WTC11 (cell line): ENCODE data around the gene CDC6. TPM values are rescaled to one million over a fixed set of nuclear protein-coding genes. Genes with fewer than 3 reads are reported as not detected.

ENCODE experiments used
- ATAC-seq: fragments of 200-7000 bp; cut with Tn5 transposase; 2 replicates; pipeline ENCODE4 v1.10.0; 2021; ENCODE audit warnings: mild to moderate bottlenecking, moderate library complexity
- CTCF ChIA-PET: fragments of 300-600 bp; sonication (Branson Sonifier 250); formaldehyde crosslinking; loops from one replicate; lab custom pipeline; 2021; ENCODE audit warnings: antibody characterized with exemption; lab: Charles Lee
- POLR2A ChIA-PET: fragments of 350-600 bp; sonication (Branson Sonifier 250); formaldehyde crosslinking; loops from one replicate; lab custom pipeline; 2021; ENCODE audit warnings: antibody characterized with exemption; lab: Charles Lee
- DNase-seq: peaks from one replicate; pipeline ENCODE4 v3.0.0; 2021; ENCODE audit warnings: low spot score
- H3K27ac Mint-ChIP-seq: 2 replicates; pipeline ENCODE4 v1.8.0; 2021; ENCODE audit warnings: mixed read lengths
- H3K27me3 Mint-ChIP-seq: 2 replicates; pipeline ENCODE4 v1.8.0; 2021; ENCODE audit warnings: low read depth, mild to moderate bottlenecking, moderate library complexity, mixed read lengths
- H3K36me3 Mint-ChIP-seq: 2 replicates; pipeline ENCODE4 v1.8.0; 2021; ENCODE audit warnings: mixed read lengths
- H3K4me1 Mint-ChIP-seq: 2 replicates; pipeline ENCODE4 v1.8.0; 2022; ENCODE audit warnings: mixed read lengths
- H3K4me3 Mint-ChIP-seq: 2 replicates; pipeline ENCODE4 v1.8.0; 2021; ENCODE audit warnings: mild to moderate bottlenecking, moderate library complexity, mixed read lengths
- H3K9me3 Mint-ChIP-seq: 2 replicates; pipeline ENCODE4 v1.8.0; 2021; ENCODE audit warnings: mixed read lengths
- ARID4B ChIP-seq: sonication (generic); formaldehyde crosslinking; IDR thresholded peaks from 2 replicates; pipeline ENCODE4 v1.8.0; 2023; ENCODE audit warnings: missing genetic modification reagents, mild to moderate bottlenecking, borderline replicate concordance
- E2F1 ChIP-seq: sonication (generic); formaldehyde crosslinking; IDR thresholded peaks from 2 replicates; pipeline ENCODE4 v1.8.0; 2022; ENCODE audit warnings: mild to moderate bottlenecking, missing genetic modification reagents
- HMGA2 ChIP-seq: fragments of 250-450 bp; sonication (Bioruptor Pico); IDR thresholded peaks from 2 replicates; pipeline ENCODE4 v1.4.0; 2021; ENCODE audit warnings: mild to moderate bottlenecking, moderate library complexity
- IRF2 ChIP-seq: sonication (generic); formaldehyde crosslinking; IDR thresholded peaks from 2 replicates; pipeline ENCODE4 v1.8.0; 2022; ENCODE audit warnings: low read depth, missing genetic modification reagents, borderline replicate concordance
- MXD4 ChIP-seq: fragments of 250-450 bp; sonication (Bioruptor Pico); IDR thresholded peaks from 2 replicates; pipeline ENCODE4 v1.8.0; 2021; ENCODE audit warnings: mild to moderate bottlenecking, moderate library complexity, borderline replicate concordance
- SMAD3 ChIP-seq: sonication (generic); formaldehyde crosslinking; IDR thresholded peaks from 2 replicates; pipeline ENCODE4 v1.8.0; 2022; ENCODE audit warnings: missing genetic modification reagents, mild to moderate bottlenecking, borderline replicate concordance
- SMAD4 ChIP-seq: sonication (generic); formaldehyde crosslinking; IDR thresholded peaks from 2 replicates; pipeline ENCODE4 v1.8.0; 2022; ENCODE audit warnings: mild to moderate bottlenecking, missing genetic modification reagents
- SOX15 ChIP-seq: fragments of 250-450 bp; sonication (Bioruptor Pico); IDR thresholded peaks from 2 replicates; pipeline ENCODE4 v1.9.0; 2021; ENCODE audit warnings: mild to moderate bottlenecking
- SP1 ChIP-seq: sonication (generic); formaldehyde crosslinking; conservative IDR thresholded peaks from 2 replicates; pipeline ENCODE4 v1.8.1; 2022; ENCODE audit warnings: missing genetic modification reagents
- TEAD1 ChIP-seq: sonication (generic); formaldehyde crosslinking; IDR thresholded peaks from 2 replicates; pipeline ENCODE4 v1.8.0; 2022; ENCODE audit warnings: mild to moderate bottlenecking, missing genetic modification reagents
- USF2 ChIP-seq: sonication (generic); formaldehyde crosslinking; IDR thresholded peaks from 2 replicates; pipeline ENCODE4 v1.8.1; 2023; ENCODE audit warnings: mild to moderate bottlenecking, missing genetic modification reagents, moderate library complexity
- ZNF121 ChIP-seq: sonication (generic); formaldehyde crosslinking; IDR thresholded peaks from 2 replicates; pipeline ENCODE4 v1.8.0; 2023; ENCODE audit warnings: missing genetic modification reagents
- ZNF219 ChIP-seq: sonication (generic); formaldehyde crosslinking; IDR thresholded peaks from 2 replicates; pipeline ENCODE4 v1.8.0; 2023; ENCODE audit warnings: missing genetic modification reagents, mild to moderate bottlenecking, borderline replicate concordance
- ZNF396 ChIP-seq: fragments of 250-450 bp; sonication (Bioruptor Pico); IDR thresholded peaks from 2 replicates; pipeline ENCODE4 v1.8.0; 2021; ENCODE audit warnings: mild to moderate bottlenecking, moderate library complexity, borderline replicate concordance
- ZNF512 ChIP-seq: sonication (generic); formaldehyde crosslinking; IDR thresholded peaks from 2 replicates; pipeline ENCODE4 v1.8.1; 2022; ENCODE audit warnings: missing genetic modification reagents, borderline replicate concordance
- total RNA-seq: library from RNA; stranded (reverse); gene quantifications from 3 replicates; pipeline ENCODE4 v1.2.3, GENCODE V29; 2021

CDC6 gene
- total RNA-seq, 1 experiment from 2014 or later, result 125 TPM

GRCh38 chr17:40266882-40267281, 20.8 kb upstream of the CDC6 start:
- ChIA-PET CTCF (interaction anchor here (1.4 kb wide), 1 partner anchor 14 kb away, joined by 4 read pairs; no protein-coding TSS in a partner anchor), POLR2A (no interaction called here)
- TF ChIP-seq ARID4B, result no peak
- TF ChIP-seq TEAD1 (CRISPR knock-in tag), result no peak
- H3K9me3 Mint-ChIP-seq, result no peaks in the 10 kb centered on the region
- H3K4me1 Mint-ChIP-seq, result peaks cover 8% of the 10 kb centered on the region
- no peak for ATAC-seq
- no peak for DNase-seq
- no peaks in the 10 kb centered on the region for H3K27me3 Mint-ChIP-seq
- H3K4me3 Mint-ChIP-seq, result no peak overlapping the region
- peaks cover 15% of the 10 kb centered on the region for H3K36me3 Mint-ChIP-seq
- no peak overlapping the region for H3K27ac Mint-ChIP-seq

GRCh38 chr17:40268141-40268712, 19.5 kb upstream of the CDC6 start:
- ChIA-PET POLR2A (no interaction called here), CTCF (interaction anchor here (1.2 kb wide), 1 partner anchor 49 kb away, joined by 5 read pairs; the partner anchor contains the start of gene WIPF2)
- no peaks in the 10 kb centered on the region for H3K9me3 Mint-ChIP-seq
- ATAC-seq (no peak), DNase-seq (no peak)
- no peak overlapping the region for H3K27ac Mint-ChIP-seq
- no peak overlapping the region for H3K4me3 Mint-ChIP-seq
- peaks cover 10% of the 10 kb centered on the region for H3K36me3 Mint-ChIP-seq
- H3K27me3 Mint-ChIP-seq, result no peaks in the 10 kb centered on the region
- peaks cover 8% of the 10 kb centered on the region for H3K4me1 Mint-ChIP-seq
- TF ChIP-seq HMGA2 (CRISPR knock-in tag), result no peak
- no peak for TF ChIP-seq ZNF121 (CRISPR knock-in tag)
- TF ChIP-seq ZNF512 (CRISPR knock-in tag), result no peak
- no peak for TF ChIP-seq SOX15
- TF ChIP-seq IRF2, result no peak
- TF ChIP-seq USF2 (CRISPR knock-in tag), result no peak
- TF ChIP-seq SMAD3 (CRISPR knock-in tag), result no peak
- no peak for TF ChIP-seq SP1 (CRISPR knock-in tag)
- TF ChIP-seq E2F1, result no peak
- no peak for TF ChIP-seq ZNF219 (CRISPR knock-in tag)
- TF ChIP-seq ARID4B, result no peak
- no peak for TF ChIP-seq SMAD4
- no peak for TF ChIP-seq ZNF396 (CRISPR knock-in tag)
- no peak for TF ChIP-seq MXD4 (CRISPR knock-in tag)
